COR-L47 (cell line): ENCODE data around the gene SLC4A3.
"Not testable (repeated sequence)": the region's sequence is repeated elsewhere in the genome, so short reads cannot be mapped to it uniquely, and the experiment has no call there.

Experiments
- DNase-seq: peaks from one replicate; lab custom pipeline; 2025; lab: John Stamatoyannopoulos, UW

Gene SLC4A3

DNA sequence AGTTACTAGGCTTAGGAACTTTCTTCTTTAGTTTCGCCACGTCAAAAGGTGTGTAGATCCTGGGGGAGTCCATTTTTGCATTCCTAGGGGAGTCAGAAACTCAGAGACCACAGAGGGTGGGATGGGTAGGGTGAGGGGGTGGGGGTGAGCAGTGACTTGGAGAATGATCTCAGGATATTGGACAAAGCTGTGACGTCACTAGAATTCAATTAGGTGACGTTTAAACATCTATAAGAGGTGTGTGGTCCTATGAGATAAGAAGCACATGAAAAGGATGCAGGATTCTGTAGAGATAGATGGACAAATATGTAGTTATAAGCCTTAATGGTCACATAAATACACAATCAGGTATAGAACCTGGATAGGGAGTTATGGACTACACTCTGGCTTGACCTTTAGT is 21.5 kb downstream of the SLC4A3 start:
- no peak for DNase-seq

DNA sequence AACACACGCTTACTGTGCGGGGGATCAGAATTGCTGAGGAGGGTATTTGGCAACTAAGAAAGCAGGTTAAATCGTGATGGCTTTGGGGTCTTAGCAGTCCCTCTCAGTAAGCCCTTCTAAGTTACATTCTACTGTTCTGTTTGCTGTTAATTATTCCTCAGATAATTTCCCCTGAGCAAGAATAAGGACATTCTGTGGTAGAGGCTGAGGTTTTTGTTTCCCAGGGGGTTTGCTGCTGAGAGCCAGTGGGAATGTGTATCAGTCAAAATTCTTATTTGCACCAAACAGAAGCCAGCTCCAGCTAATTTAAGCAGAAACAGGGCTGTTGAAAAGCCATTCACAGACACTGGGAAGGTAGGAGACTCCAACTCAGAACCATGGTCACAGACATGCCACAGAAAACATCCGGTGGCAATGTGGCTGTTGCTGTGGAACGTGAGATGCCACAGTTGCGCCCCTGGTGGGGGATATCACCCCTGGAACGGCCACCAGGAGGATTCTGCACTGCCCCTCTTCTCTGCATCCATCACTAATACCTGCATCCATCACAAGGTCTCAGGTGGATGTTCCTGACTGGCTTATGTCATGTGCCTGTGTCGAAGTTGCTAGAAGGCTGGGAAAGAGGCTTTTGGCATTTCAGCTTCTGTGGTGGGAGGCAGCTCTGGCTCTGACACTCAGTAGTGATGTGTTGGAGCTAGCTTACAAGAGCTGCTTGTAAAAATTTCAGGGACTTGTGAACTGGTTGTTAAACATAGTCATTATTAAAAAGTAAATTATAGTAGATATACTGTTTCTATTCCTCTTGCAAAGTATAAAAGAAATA is 23.2 kb downstream of the SLC4A3 start:
- DNase-seq = no peak

DNA sequence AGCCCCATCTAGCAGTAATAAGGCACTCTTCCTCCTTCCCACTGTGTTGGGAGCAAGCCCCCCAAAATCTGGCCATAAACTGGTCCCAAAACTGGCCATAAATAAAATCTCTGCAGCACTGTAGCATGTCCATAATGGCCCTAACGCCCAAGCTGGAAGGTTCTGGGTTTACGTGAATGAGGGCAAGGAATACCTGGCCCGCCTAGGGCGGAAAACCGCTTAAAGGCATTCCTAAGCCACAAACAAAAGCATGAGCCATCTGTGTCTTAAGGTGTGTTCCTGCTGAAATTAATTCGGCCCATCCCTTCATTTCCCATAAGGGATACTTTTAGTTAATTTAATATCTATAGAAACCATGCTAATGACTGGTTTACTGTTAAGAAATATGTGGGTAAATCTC is 24.2 kb downstream of the SLC4A3 start:
- DNase-seq = not testable (repeated sequence)

DNA sequence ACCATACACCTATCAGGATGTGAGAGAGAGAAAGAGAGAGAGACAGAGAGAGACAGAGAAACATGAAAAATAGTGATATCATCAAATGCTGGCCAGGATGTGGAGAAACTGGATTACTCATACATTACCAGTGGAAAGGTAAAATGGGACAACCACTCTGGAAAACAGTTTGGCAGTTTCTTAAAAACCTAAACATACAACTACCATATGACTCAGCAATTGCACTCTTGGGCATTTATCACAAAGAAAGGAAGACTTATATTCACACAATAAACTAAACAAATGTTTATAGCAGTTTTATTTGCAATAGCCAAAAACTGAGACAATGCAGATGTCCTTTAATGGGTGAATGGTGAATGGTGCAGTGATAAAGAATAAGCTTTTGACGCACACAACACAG is 29.1 kb downstream of the SLC4A3 start:
- no peak for DNase-seq

DNA sequence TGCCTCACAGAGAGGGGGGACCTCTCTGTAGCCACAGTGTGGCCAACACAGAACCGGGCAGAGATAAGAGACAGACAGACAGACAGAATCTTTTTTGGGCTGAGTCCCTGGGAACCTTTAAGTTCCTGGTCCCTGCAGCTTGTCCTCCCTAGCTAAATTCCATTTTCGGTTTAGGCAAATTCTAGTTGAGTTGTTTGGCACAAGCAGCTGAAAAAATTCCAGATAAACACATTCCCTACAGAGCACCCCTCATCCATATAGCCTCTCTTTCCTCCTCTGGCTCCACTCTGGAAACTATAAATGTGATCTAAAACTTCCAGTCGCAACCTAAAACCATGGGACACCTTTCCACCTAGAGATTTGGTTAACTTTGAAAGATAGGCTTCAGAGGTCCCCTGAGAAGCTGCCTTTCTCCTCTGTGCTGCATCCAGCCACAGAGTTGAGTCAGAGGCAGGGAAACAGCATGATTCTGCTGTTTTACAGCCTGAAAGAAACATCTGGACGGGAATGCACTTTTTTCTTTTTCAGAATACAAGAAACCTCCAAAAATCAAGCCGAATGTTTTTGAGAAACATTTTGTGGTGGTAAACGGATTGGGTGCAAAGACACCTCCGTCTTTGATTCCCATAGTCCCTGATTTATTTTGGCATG is 30.9 kb downstream of the SLC4A3 start:
- no peak for DNase-seq

DNA sequence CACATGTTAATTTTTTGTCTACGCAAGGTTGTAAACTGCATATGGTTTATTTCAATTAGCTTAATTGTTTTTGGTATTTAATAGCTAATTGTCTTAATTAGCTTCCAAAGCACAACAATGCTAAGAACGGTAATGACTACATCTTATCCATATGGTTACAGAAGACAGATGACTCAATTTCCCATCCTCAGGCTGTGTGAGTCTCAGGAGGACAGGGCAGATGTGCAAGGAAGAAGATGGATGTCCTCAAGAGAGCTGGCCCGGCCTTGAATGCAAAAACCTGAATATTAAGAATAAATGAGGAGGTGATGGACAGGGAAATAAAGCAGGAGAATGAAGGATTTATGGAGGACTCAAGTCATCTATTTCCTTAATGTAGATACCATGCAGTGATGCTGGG is 31.4 kb downstream of the SLC4A3 start:
- DNase-seq = no peak

DNA sequence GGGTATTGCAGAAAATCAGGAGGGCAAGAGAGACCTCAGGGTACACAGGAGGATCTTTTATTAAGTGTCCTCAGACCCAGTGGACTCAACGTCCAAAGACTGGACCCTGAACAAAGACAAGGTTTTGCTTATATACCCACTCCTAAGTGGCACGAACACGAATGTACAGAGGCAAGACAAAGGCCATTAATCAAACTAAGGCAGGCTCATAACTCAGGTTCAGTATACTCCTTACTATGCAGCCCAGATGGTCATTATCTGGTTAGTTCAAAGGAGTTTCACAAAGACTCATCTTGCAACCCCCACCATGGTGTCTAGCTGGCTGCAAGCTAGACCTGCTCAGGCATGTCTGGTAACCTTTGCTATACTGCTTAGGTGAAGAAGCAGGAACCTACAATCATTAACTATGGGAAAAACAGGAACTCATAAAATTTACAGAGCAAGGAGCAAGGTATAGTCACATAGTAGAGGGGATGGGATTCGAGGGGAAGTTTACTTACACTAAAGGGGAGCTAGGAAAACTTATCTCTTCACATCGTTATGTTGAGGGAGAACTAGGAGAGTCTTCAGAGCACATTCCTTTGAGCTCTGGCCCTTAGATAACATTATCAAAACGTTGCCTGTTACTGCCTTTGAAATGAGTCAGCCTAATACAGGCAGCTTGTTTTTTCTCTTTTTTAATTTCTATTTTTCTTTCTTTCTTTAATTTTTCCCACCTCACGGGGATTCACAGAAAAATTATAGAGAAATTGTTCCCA is 33.9 kb downstream of the SLC4A3 start:
- DNase-seq = no peak

DNA sequence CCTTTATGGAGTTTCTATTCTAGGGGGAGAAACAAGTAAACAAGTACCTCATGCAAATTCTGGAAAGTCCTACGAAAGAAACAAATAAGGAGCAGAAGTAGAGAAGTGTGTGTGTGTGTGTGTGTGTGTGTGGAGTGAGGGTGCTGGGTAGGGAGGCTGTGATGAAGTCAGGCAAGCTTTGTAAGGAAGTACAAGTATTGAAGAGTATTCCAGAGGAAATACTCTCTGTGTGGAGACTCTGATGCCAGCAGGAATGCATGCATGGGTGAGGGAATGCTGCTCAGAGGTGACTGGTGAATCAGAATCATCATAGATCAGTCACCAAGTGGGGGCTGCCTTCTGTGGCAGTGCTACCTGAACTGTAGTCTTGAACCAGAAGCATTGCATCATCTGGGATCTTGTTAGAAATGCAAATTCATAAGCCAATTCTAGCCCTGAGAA is 34.5 kb downstream of the SLC4A3 start:
- no peak for DNase-seq

DNA sequence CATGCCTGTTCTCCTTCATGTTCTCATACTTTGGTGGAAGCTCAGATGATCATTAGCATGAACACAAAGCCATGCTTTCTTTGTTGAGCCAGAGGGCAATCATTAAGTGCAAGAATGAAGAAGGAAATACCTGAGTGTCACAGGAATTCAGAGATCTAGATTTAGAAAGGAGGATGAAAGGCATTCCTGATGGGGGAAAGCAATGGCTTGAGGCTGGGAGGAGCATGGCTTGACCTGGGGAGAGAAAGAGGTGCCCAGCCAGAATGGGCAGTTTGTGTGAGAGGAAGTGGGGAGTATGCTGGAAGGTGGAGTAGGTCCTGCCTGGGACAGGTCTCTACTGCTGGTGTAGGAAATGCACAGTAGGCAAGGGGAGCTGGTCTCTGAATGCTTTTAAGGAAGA is 35.1 kb downstream of the SLC4A3 start:
- DNase-seq = no peak

DNA sequence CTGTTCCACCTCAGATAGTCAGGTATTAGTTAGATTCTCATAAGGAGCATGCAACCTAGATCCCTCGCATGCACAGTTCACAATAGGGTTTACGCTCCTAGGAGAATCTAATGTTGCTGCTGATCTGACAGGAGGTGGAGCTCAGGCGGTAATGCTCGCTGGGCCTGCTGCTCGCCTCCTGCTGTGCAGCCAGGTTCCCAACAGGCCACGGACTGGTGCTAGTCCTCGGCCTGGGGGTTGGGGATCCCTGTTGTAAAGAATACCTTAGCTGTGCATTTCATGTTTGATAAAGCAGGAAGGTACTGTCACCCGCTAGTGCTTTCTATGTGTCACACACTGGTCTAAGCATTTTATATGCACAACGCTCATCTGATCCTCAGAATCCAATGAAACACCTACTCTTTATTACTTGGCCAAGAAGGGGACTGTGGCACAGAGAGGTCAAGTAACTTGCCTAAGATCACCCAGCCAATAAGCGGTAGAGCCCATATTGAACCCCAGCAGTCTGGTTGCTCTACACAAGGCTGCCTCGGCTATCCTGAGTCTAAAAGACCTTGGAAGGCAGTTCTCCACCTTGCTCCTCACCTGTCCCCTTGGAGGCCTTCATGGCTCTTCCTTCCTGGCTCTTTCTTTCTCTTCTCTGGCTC is 35.8 kb downstream of the SLC4A3 start:
- DNase-seq = no peak

DNA sequence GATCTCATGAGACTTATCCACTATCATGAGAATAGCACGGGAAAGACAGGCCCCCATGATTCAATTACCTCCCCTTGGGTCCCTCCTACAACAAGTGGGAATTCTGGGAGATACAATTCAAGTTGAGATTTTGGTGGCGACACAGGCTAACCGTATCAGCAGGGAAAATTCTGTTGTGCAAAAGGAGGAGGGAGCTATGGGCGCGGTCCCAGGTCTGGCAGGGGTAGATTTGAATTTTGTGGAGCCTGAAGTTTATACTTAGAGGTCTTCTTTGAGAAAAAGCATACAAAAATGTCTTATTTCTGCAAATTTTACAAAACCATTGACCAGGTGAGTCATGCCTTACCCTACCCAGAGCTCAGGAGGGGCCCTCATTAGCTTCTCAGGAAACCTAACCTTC is 36.6 kb downstream of the SLC4A3 start:
- DNase-seq = no peak

DNA sequence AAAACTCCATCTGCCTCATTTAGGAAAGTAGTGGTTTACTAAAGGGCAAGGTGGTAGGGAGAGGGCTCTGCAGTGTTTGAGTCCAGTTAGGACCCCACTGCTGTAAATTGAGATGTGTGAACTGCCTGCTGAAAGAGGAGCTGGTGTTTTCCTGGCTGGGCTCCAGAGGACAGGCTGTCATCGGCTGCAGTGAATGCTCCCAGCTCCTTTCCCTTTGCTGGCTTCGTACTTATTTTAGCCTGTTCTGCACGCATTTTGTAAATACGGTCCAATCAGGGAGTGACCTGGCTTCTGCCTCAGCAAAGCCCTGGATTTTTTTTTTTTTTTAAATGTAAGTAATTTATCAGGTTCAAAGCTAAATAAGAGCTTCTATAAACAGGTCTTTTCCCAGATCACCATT is 37.5 kb downstream of the SLC4A3 start:
- DNase-seq = no peak

DNA sequence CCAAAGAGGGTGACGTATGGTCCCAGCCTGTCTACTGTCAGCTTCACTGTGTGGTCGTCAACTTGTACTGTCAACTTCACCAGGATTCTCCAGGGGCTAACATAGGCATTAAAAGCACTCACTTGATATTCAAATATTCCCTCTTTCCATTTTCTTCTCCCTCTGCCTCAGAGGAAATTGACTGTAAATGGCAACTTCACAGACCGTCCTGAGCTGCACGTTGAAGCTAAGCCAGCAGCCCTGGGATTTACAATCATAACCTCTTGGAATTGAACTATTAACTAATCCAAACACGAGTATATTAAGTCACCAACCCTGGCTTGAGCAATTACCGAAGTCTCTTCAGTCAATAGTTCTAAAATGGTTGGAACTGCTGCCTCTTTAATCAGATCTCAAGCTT is 38.5 kb downstream of the SLC4A3 start:
- no peak for DNase-seq

DNA sequence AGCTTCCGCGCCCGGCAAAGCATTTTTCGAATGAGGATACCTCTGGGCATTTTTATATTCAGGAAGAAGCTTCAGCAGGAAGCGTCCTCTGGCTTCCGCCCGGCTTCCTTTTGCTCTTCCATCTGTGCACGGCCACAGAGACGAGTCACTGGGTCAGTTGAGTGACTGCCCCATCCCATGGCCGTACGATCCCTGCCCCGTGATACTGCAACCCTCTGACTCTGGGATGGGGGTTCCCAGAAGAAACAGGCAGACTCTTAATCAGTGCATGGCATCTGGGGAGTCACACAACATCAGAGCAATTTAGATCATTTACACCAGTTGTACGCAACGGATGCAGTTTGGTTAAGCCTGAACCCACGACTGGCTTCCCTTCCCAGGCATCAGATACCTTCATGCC is 40.9 kb downstream of the SLC4A3 start:
- no peak for DNase-seq

DNA sequence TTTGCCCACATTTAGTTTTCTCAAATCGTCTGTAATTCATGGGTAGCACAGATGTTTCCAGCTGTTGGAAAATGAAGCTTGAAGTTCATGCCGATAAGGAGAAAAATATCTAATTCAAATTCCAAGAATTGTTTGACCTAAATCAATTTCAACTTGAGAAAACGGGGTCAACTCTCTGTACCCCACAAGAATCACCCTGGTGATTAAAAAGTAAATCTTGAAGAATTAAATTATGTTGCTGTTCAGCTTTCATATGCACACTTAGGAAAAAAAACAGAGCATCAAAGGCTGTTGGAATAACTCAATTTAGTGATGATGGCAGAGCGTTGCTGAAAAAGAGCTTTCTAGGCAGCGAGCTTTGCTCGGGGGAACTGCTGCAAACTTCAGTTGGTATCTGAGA is 43.0 kb downstream of the SLC4A3 start:
- DNase-seq = no peak

DNA sequence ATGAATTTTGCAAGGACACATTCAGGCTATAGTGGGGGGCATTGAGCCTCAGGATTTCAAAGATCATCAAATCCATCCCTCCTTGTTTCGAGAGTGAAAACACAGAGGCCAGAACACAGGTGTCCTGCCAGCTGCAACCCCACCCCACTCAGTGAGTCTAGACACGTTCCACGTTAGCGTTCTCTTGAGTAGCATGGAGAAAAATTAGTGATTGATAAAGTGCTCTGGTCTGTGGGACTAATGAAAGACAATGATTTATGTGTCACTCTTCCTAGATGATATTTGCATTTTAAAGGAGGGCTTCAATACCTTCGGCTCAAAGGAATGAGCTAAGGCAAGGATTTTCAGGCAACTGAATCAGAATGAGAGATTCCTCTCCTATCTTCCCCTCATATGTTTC is 43.8 kb downstream of the SLC4A3 start:
- no peak for DNase-seq

DNA sequence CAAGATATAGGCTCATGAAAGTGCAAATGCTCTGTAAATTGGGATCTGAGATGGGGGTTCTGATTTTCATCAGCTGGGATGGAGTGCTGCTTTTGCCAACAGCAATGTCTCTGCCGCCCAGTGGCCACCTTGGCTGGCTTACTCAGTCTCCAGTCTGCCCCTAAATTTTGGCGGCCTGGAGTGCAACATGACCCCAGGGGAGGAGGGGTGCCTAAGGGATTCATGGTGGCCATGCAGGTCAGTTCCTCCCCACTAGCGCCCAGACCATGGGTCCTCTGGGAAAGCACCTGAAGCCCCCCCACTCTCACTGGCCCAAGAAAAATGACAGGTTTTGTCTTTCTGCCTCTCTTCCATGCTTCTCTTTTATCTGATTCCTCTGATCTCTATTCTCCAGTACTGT is 45.0 kb downstream of the SLC4A3 start:
- DNase-seq = no peak

DNA sequence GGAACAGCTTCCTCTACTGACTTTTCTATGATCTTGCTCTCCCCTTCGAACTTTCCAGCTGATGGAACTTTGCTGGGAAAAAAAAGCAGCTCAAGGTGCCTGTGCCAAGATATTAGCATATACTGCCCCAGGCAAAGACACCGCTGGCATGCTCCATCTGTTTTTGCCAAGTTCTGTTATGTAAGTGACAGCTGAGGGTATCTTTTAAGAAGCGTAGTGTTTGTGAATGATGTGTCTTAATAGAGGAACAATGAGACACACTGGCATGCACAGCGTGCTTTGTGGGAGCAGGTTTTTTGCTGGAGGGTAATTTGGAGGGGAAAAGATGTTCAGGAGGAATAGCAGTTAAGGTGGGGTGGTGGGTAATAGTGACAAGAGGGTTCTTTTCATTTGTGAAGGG is 47.8 kb downstream of the SLC4A3 start:
- no peak for DNase-seq

DNA sequence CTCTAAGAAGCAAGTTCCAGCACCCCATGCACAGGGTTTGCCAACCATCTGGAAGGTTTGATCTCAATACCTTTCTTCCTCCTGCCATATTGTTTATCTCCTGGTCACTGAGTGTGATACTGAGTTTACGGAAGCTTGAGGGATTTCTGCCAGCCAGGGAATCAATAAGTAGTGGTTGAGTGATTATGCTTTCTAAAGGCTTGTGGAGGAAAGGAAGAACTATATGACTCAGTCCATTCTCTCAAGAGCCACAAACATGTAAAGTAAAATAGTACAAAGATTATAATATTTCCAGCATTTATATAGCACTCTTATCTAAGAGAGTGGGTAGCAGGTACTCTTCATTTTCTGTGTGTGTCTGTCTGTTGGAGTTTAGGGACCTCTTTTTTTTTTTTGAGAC is 49.2 kb downstream of the SLC4A3 start:
- no peak for DNase-seq

DNA sequence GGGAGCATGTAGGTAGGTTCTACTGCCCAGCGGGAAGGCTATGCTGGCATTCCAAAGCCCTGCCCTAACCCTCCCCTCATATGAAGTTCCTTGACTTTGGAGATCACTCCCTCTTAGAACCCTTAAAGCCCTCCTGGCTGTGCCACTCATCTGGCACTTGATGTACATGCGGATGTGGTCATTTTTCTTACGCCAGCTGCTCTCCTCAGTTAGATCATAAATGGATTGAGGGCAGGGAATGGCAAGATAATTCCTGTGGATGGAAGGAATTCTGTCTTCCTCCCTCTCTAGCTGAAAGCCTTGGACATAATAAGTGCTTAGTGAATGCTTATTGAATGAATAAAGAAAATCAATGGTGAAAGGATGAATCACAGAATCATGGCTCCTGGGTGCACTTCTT is 51.6 kb downstream of the SLC4A3 start:
- no peak for DNase-seq

DNA sequence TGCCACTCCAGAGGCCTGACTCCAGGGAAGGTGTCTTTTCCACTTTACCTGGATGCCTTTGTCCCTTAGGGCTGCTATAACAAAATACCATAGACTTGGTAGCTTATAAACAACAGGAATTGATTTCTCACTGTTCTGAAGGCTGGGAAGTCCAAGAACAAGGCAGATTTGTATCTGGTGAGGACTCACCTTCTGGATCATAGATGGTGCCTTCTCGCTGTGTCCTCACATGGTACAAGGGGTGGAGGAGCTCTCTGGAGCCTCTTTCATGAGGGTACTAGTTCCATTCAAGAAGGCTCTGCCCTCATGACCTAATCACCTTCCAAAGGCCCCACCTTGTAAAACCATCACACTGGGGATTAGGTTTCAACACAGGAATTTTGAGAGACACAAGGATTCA is 52.1 kb downstream of the SLC4A3 start:
- no peak for DNase-seq

DNA sequence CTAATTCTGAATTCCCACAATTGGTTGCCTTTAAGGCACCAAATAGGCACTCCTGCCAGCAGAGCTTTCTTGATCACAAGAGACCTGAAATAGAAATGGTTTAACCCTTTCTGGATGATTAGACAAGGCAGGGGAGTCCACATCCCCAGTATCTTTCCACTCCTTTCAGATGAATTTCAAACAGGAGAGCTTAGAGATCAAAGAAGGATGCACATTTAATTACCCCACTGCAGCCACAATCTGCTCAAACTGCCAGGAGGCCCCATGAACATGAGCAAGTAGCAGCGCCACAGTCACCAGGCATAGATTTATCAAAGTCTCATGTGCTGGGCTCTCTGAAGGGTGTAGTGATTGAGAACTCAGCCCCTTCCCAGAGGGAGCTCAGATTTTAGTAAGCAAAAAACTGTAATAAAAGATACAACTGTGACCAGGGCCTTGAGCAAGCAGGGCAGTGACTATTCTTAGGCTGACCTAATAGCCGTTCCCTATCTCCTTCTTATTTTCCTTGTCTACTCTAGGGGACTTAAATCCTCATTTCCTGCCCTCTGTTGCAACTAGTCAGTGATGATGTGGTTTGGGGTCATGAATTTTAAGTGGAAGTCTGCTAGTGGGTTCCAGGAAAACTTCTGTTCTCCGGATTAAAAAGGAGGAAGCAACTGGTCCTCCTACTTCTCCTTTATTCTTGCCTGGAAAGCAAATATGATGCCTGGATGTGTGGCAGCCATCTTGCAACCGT is 53.7 kb downstream of the SLC4A3 start:
- DNase-seq = no peak
